Measurements from ENCODE around the gene PLLP. TPM values are rescaled to one million over a fixed set of nuclear protein-coding genes. Genes with fewer than 3 reads are reported as not detected.

PLLP gene
- total and polyA plus RNA-seq, 2 experiments from 2014 or later, result 1.3 to 6.1 TPM

DNA sequence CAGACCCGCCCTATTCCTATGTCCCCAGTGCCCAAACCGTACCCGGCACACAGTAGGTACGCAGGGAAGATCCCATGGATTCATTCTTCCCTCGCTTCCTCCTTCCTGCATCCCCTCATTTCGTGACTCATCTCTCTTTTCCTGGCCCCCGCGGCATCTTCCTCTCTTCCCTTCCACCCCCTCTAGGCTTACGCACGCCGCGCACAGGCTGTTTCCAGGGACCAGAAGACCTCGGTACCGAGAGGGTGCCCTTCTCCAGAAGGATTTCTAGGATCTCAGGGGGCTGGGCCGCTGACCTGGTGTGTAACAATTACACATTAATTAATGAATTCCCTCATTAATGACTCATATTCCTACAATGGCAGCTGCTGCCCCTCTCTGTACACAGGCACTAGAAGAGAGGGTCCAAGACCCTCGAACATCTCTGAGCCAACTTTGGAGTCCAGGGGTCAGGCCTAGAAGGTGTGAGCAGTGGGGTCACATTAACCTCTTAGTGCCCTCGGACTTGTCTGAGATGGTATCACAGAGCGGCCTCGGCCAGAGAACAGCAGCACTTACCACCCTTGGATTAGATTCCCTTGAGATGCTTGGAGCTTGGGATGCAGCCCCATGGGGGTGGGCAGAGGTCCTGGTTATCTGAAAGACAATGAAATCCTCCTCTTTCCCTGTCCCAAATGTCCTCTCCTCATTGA lies 16.8 kb upstream of the PLLP start:
- no peak overlapping the region for H3K27ac Mint-ChIP-seq
- Histone ChIP-seq H3K27me3 (ENCODE audit: insufficient read depth) (no peaks in the 10 kb centered on the region), H3K4me1 (ENCODE audit: insufficient read depth) (peaks cover 6% of the 10 kb centered on the region; the same call in 1 of the 2 replicates), H3K79me2 (replicated peaks; ENCODE audit: insufficient read depth) (no peaks in the 10 kb centered on the region), H2AFZ (peak overlapping the region; percentile 97), H3K4me2 (peak overlapping the region; percentile 79), H3K36me3 (ENCODE audit: insufficient read depth) (no peaks in the 10 kb centered on the region), H3K27ac (ENCODE audit: low read depth) (no peak overlapping the region), H3K4me3 (peak overlapping the region; percentile 67), H3F3A (replicated peaks; ENCODE audit: low read depth) (no peaks in the 10 kb centered on the region; the same call in 1 of the 2 replicates), H3K9me2 (ENCODE audit: insufficient read depth) (no peaks in the 10 kb centered on the region), H4K20me1 (replicated peaks; ENCODE audit: insufficient read depth) (no peaks in the 10 kb centered on the region; the same call in 1 of the 2 replicates)
- peaks cover 7% of the 10 kb centered on the region for H3K27me3 Mint-ChIP-seq (ENCODE audit: insufficient read depth, low read depth, poor library complexity)
- TF ChIP-seq, protein P1, sequence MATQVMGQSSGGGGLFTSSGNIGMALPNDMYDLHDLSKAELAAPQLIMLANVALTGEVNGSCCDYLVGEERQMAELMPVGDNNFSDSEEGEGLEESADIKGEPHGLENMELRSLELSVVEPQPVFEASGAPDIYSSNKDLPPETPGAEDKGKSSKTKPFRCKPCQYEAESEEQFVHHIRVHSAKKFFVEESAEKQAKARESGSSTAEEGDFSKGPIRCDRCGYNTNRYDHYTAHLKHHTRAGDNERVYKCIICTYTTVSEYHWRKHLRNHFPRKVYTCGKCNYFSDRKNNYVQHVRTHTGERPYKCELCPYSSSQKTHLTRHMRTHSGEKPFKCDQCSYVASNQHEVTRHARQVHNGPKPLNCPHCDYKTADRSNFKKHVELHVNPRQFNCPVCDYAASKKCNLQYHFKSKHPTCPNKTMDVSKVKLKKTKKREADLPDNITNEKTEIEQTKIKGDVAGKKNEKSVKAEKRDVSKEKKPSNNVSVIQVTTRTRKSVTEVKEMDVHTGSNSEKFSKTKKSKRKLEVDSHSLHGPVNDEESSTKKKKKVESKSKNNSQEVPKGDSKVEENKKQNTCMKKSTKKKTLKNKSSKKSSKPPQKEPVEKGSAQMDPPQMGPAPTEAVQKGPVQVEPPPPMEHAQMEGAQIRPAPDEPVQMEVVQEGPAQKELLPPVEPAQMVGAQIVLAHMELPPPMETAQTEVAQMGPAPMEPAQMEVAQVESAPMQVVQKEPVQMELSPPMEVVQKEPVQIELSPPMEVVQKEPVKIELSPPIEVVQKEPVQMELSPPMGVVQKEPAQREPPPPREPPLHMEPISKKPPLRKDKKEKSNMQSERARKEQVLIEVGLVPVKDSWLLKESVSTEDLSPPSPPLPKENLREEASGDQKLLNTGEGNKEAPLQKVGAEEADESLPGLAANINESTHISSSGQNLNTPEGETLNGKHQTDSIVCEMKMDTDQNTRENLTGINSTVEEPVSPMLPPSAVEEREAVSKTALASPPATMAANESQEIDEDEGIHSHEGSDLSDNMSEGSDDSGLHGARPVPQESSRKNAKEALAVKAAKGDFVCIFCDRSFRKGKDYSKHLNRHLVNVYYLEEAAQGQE (IDR thresholded peaks at IDR 0.05; ENCODE audit: unreplicated experiment), result no peak
- TF ChIP-seq ZNF331 (CRISPR knock-in tag; IDR thresholded peaks at IDR 0.05; ENCODE audit: low read depth), result no peak
- H3K36me3 Mint-ChIP-seq (ENCODE audit: low read depth), result no peaks in the 10 kb centered on the region
- ATAC-seq, result peak; percentile 3
- H3K4me3 Mint-ChIP-seq, result no peak overlapping the region; the same call in 2 of the 3 replicates
- DNase-seq (ENCODE audit: low spot score), result peak; percentile 65
- H3K9me3 Mint-ChIP-seq, result no peaks in the 10 kb centered on the region
- H3K4me1 Mint-ChIP-seq, result peaks cover 6% of the 10 kb centered on the region

DNA sequence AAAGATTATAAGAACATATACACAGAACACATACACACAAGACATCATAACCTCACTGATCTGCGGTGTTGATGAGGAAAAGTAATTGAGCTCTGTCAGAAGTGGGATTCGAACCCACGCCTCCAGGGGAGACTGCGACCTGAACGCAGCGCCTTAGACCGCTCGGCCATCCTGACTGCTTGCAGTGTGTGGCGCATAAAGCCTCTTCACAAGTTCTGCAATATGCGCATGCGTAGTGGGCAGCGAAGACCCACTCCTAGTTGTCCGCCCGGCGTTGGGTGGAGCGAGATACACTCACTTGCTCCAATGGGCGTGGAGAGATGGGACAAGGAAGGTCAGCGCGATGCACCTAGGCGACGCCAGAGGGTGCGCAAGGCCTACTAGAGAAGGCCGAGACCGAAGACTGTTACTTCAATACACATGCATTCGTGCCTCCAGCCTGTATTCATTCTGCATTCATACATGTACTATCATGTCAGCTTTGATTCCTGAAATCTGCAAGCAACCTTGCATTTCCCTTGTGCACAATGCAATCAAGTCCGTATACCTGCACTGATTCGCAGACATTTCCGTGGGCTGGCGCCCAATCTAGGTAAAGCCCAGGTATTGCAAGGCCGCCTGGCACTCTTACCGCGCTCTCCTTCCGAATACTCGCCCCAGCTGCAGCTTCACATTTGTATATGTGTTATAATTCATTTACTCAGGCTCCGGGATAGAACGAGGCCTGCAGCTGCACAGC lies 16.1 kb upstream of the PLLP start:
- 0 out of 2 replicates have a peak overlapping the region, but pooled peaks have one; percentile 35 for H3K27ac ChIP-seq (ENCODE audit: low read depth)
- peak; percentile 81 for ATAC-seq
- H3K27me3 ChIP-seq (ENCODE audit: insufficient read depth), result no peaks in the 10 kb centered on the region
- H3K4me1 Mint-ChIP-seq, result peaks cover 6% of the 10 kb centered on the region
- no peak for TF ChIP-seq EZH2phosphoT487 (IDR thresholded peaks at IDR 0.05; ENCODE audit: unreplicated experiment)
- no peak for TF ChIP-seq JUNB (IDR thresholded peaks at IDR 0.05; ENCODE audit: unreplicated experiment)
- no peak for TF ChIP-seq STAT1 (IDR thresholded peaks at IDR 0.05; ENCODE audit: unreplicated experiment)
- TF ChIP-seq, protein P2, sequence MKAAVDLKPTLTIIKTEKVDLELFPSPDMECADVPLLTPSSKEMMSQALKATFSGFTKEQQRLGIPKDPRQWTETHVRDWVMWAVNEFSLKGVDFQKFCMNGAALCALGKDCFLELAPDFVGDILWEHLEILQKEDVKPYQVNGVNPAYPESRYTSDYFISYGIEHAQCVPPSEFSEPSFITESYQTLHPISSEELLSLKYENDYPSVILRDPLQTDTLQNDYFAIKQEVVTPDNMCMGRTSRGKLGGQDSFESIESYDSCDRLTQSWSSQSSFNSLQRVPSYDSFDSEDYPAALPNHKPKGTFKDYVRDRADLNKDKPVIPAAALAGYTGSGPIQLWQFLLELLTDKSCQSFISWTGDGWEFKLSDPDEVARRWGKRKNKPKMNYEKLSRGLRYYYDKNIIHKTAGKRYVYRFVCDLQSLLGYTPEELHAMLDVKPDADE (IDR thresholded peaks at IDR 0.05), result peak; percentile 66; the same call in 1 of the 2 replicates
- TF ChIP-seq, protein P3, sequence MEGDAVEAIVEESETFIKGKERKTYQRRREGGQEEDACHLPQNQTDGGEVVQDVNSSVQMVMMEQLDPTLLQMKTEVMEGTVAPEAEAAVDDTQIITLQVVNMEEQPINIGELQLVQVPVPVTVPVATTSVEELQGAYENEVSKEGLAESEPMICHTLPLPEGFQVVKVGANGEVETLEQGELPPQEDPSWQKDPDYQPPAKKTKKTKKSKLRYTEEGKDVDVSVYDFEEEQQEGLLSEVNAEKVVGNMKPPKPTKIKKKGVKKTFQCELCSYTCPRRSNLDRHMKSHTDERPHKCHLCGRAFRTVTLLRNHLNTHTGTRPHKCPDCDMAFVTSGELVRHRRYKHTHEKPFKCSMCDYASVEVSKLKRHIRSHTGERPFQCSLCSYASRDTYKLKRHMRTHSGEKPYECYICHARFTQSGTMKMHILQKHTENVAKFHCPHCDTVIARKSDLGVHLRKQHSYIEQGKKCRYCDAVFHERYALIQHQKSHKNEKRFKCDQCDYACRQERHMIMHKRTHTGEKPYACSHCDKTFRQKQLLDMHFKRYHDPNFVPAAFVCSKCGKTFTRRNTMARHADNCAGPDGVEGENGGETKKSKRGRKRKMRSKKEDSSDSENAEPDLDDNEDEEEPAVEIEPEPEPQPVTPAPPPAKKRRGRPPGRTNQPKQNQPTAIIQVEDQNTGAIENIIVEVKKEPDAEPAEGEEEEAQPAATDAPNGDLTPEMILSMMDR (conservative IDR thresholded peaks at IDR 0.05; ENCODE audit: low read depth in 2 of 2), result peak; percentile 92 to 99
- no peak for TF ChIP-seq NANOG (IDR thresholded peaks at IDR 0.05; ENCODE audit: borderline replicate concordance)
- H3K79me2 ChIP-seq (replicated peaks; ENCODE audit: insufficient read depth), result no peaks in the 10 kb centered on the region
- peaks cover 7% of the 10 kb centered on the region for H3K27me3 Mint-ChIP-seq (ENCODE audit: insufficient read depth, low read depth, poor library complexity)
- no peaks in the 10 kb centered on the region for H3K36me3 Mint-ChIP-seq (ENCODE audit: low read depth)
- no peak overlapping the region for H3K27ac Mint-ChIP-seq
- no peaks in the 10 kb centered on the region; the same call in 1 of the 2 replicates for H4K20me1 ChIP-seq (replicated peaks; ENCODE audit: insufficient read depth)
- H3K9me2 ChIP-seq (ENCODE audit: insufficient read depth), result no peaks in the 10 kb centered on the region
- H3K4me3 ChIP-seq, result peak overlapping the region; percentile 67
- DNase-seq (ENCODE audit: low spot score), result peak; percentile 100
- H2AFZ ChIP-seq, result peak overlapping the region; percentile 97
- no peaks in the 10 kb centered on the region for H3K9me3 Mint-ChIP-seq
- peak overlapping the region; percentile 79 for H3K4me2 ChIP-seq
- no peaks in the 10 kb centered on the region; the same call in 1 of the 2 replicates for H3F3A ChIP-seq (replicated peaks; ENCODE audit: low read depth)
- H3K4me3 Mint-ChIP-seq, result no peak overlapping the region
- no peaks in the 10 kb centered on the region for H3K36me3 ChIP-seq (ENCODE audit: insufficient read depth)
- peaks cover 6% of the 10 kb centered on the region; the same call in 1 of the 2 replicates for H3K4me1 ChIP-seq (ENCODE audit: insufficient read depth)

All from GM23338 (cell line).